ENCODE data around the gene HAPSTR1.

- no peak for TF ChIP-seq CTCF (conservative IDR thresholded peaks at IDR 0.05 in 1 of 2, IDR thresholded peaks at IDR 0.05 in 1 of 2; ENCODE audit: extremely low read depth in 1 of 2, insufficient read depth in 1 of 2, low read depth in 1 of 2, low read length in 2 of 2)
- TF ChIP-seq EZH2 (IDR thresholded peaks at IDR 0.05; ENCODE audit: borderline replicate concordance, low read length) = no peak
These were observed 23.8 kb downstream of the HAPSTR1 start for GRCh38 chr16:9115277-9115676.

Data from mammary epithelial cell (primary cell).